ENCODE results near the gene PROK1. TPM values are rescaled to one million over a fixed set of nuclear protein-coding genes. Genes with fewer than 3 reads are reported as not detected.

PROK1 gene
- polyA plus RNA-seq, 2 of the 4 experiments (the other 2 are of a cell fraction): not detected

- CTCF ChIA-PET: interaction anchor here (0.8 to 11.8 kb wide), 12 partner anchors 13 to 206 kb away, joined by 3 to 326 read pairs (median 10); partner anchors contain the start of genes PROK1 and RBM15
- no peak for FAIRE-seq
- no peak for ATAC-seq
- POLR2A ChIA-PET: interaction anchor here (0.6 to 2.4 kb wide), 3 partner anchors 19 to 71 kb away, joined by 3 to 18 read pairs (median 4); partner anchors contain the start of gene RBM15
- Histone ChIP-seq H3K4me1 (peaks cover 17% of the 10 kb centered on the region), H3K4me3 (no peak overlapping the region), H3K4me2 (no peak overlapping the region), H3K9me3 (no peaks in the 10 kb centered on the region), H3K27ac (no peak overlapping the region)
- 93% methylated on average over 6 of the region's 6 CpGs for WGBS (ENCODE audit: missing lambda C conversion rate)
- TF ChIP-seq MAX (IDR thresholded peaks at IDR 0.05) (no peak), ELK1 (IDR thresholded peaks at IDR 0.05; ENCODE audit: low read depth, low read length) (no peak), RFX5 (IDR thresholded peaks at IDR 0.05) (no peak), REST (IDR thresholded peaks at IDR 0.05) (no peak), USF2 (IDR thresholded peaks at IDR 0.05) (no peak), CTCF (IDR thresholded peaks at IDR 0.05) (no peak), POLR2A (IDR thresholded peaks at IDR 0.05; ENCODE audit: low read length) (no peak), HDAC2 (IDR thresholded peaks at IDR 0.05) (no peak), ZC3H11A (IDR thresholded peaks at IDR 0.05) (no peak), CHD2 (IDR thresholded peaks at IDR 0.05; ENCODE audit: low read length, partially characterized antibody) (no peak), HOXB5 (CRISPR knock-in tag; IDR thresholded peaks at IDR 0.05) (no peak), EHF (CRISPR knock-in tag; IDR thresholded peaks at IDR 0.05) (no peak)
- no peak for DNase-seq (ENCODE audit: low read depth in 1 of 2, low spot score in 1 of 2)
Observed at GRCh38 chr1:110409316-110409715, 41.6 kb upstream of the PROK1 start.

GRCh38 chr1:110411173-110411735 lies 39.7 kb upstream of the PROK1 start:
- CTCF ChIA-PET: interaction anchor here (0.6 to 11.8 kb wide), 23 partner anchors 9 to 725 kb away, joined by 3 to 326 read pairs (median 7); partner anchors contain the start of genes PROK1 and RBM15
- 92% methylated on average over 7 of the region's 7 CpGs for WGBS (ENCODE audit: missing lambda C conversion rate)
- DNase-seq (ENCODE audit: low read depth in 1 of 2, low spot score in 1 of 2): no peak
- Histone ChIP-seq H3K27ac (no peak overlapping the region), H3K4me1 (peaks cover 11% of the 10 kb centered on the region), H3K9me3 (no peaks in the 10 kb centered on the region), H3K4me3 (no peak overlapping the region), H3K4me2 (no peak overlapping the region)
- ATAC-seq: no peak
- TF ChIP-seq MYC (IDR thresholded peaks at IDR 0.05; ENCODE audit: borderline replicate concordance, low read length) (no peak), CBX2 (IDR thresholded peaks at IDR 0.05; ENCODE audit: borderline replicate concordance, low read depth) (no peak), ATOH8 (CRISPR knock-in tag; IDR thresholded peaks at IDR 0.05; ENCODE audit: low read depth) (no peak), BHLHE40 (IDR thresholded peaks at IDR 0.05; ENCODE audit: low read depth, low read length) (no peak), ZSCAN20 (CRISPR knock-in tag; IDR thresholded peaks at IDR 0.05) (no peak), BCL3 (IDR thresholded peaks at IDR 0.05) (no peak), NFE2L2 (conservative IDR thresholded peaks at IDR 0.05; ENCODE audit: low read length) (no peak), POLR2AphosphoS2 (conservative IDR thresholded peaks at IDR 0.05; ENCODE audit: low read length) (no peak), SREBF2 (IDR thresholded peaks at IDR 0.05) (no peak), TP53 (CRISPR knock-in tag; IDR thresholded peaks at IDR 0.05) (no peak), PBX3 (IDR thresholded peaks at IDR 0.05) (no peak), E2F6 (IDR thresholded peaks at IDR 0.05; ENCODE audit: borderline replicate concordance, low read depth) (no peak), HOXB13 (CRISPR knock-in tag; IDR thresholded peaks at IDR 0.05; ENCODE audit: low read depth) (no peak), FOSB (CRISPR knock-in tag; IDR thresholded peaks at IDR 0.05) (no peak)
- POLR2A ChIA-PET: interaction anchor here (2.0 kb wide), 1 partner anchor 49 kb away, joined by 4 read pairs; no protein-coding TSS in a partner anchor
- no peak for FAIRE-seq
